ENCODE measurements around the gene ZNF827.

The ZNF827 gene

GRCh38 chr4:145935253-145936141, 3.1 kb downstream of the ZNF827 start:
- TF ChIP-seq YY1 (IDR thresholded peaks at IDR 0.05; ENCODE audit: low read depth): no peak
- TF ChIP-seq, protein P1, sequence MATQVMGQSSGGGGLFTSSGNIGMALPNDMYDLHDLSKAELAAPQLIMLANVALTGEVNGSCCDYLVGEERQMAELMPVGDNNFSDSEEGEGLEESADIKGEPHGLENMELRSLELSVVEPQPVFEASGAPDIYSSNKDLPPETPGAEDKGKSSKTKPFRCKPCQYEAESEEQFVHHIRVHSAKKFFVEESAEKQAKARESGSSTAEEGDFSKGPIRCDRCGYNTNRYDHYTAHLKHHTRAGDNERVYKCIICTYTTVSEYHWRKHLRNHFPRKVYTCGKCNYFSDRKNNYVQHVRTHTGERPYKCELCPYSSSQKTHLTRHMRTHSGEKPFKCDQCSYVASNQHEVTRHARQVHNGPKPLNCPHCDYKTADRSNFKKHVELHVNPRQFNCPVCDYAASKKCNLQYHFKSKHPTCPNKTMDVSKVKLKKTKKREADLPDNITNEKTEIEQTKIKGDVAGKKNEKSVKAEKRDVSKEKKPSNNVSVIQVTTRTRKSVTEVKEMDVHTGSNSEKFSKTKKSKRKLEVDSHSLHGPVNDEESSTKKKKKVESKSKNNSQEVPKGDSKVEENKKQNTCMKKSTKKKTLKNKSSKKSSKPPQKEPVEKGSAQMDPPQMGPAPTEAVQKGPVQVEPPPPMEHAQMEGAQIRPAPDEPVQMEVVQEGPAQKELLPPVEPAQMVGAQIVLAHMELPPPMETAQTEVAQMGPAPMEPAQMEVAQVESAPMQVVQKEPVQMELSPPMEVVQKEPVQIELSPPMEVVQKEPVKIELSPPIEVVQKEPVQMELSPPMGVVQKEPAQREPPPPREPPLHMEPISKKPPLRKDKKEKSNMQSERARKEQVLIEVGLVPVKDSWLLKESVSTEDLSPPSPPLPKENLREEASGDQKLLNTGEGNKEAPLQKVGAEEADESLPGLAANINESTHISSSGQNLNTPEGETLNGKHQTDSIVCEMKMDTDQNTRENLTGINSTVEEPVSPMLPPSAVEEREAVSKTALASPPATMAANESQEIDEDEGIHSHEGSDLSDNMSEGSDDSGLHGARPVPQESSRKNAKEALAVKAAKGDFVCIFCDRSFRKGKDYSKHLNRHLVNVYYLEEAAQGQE (IDR thresholded peaks at IDR 0.05; ENCODE audit: low read depth): no peak

DNA sequence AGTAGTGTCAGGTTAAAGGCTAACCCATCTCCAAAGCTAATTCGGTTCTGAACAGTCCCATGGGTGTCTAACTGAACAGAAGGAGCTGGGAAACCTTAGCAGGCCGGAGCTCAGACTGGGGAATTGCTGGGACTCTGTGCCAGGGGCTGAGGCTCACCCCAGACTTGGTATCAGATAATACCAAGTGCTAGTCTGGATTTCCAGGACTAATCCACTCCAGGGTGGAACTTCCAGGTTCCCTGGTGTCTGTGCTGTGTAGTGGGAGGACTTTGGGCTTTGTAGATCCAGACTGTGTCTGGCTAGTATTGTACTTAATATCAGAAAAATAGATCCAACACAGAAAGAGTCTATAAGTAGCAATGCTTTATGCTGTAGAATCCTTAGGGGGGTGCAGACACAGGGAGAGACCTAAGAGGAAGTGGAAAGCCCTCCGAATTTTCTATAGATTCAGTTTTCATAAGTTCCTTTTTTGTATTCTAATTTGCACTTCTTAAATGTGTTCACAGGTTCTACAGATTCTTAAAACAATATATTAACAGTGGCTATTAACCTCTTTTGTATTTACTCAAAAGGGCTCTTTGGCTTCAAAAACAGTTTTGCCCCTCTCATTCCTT, 4.1 kb downstream of the ZNF827 start:
- TF ChIP-seq NFIC (IDR thresholded peaks at IDR 0.05) (no peak), EGR1 (IDR thresholded peaks at IDR 0.05) (no peak), USF1 (IDR thresholded peaks at IDR 0.05) (no peak), EP300 (IDR thresholded peaks at IDR 0.05; ENCODE audit: borderline replicate concordance) (no peak), CEBPB (IDR thresholded peaks at IDR 0.05) (no peak), TAF1 (IDR thresholded peaks at IDR 0.05; ENCODE audit: low read depth) (no peak), ZBTB7A (IDR thresholded peaks at IDR 0.05; ENCODE audit: low read depth) (no peak), FOXM1 (IDR thresholded peaks at IDR 0.05; ENCODE audit: borderline replicate concordance, low read depth) (no peak), TCF12 (IDR thresholded peaks at IDR 0.05; ENCODE audit: low read depth) (no peak), YY1 (IDR thresholded peaks at IDR 0.05; ENCODE audit: low read depth) (no peak)
- TF ChIP-seq, protein P1 (IDR thresholded peaks at IDR 0.05; ENCODE audit: low read depth): no peak
- TF ChIP-seq, protein P2, sequence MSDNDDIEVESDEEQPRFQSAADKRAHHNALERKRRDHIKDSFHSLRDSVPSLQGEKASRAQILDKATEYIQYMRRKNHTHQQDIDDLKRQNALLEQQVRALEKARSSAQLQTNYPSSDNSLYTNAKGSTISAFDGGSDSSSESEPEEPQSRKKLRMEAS (IDR thresholded peaks at IDR 0.05): no peak

- TF ChIP-seq YY1 (IDR thresholded peaks at IDR 0.05; ENCODE audit: low read depth) (no peak), CREB1 (IDR thresholded peaks at IDR 0.05; ENCODE audit: low read depth) (no peak), FOXM1 (IDR thresholded peaks at IDR 0.05; ENCODE audit: borderline replicate concordance, low read depth) (no peak), TCF12 (IDR thresholded peaks at IDR 0.05; ENCODE audit: low read depth) (no peak), EP300 (IDR thresholded peaks at IDR 0.05; ENCODE audit: borderline replicate concordance) (no peak), CEBPB (IDR thresholded peaks at IDR 0.05) (no peak), TEAD4 (IDR thresholded peaks at IDR 0.05) (no peak), RAD21 (IDR thresholded peaks at IDR 0.05; ENCODE audit: low read depth) (no peak), EGR1 (IDR thresholded peaks at IDR 0.05) (no peak), USF1 (IDR thresholded peaks at IDR 0.05) (no peak)
- TF ChIP-seq, protein P2 (IDR thresholded peaks at IDR 0.05): no peak
- TF ChIP-seq, protein P1 (IDR thresholded peaks at IDR 0.05; ENCODE audit: low read depth): no peak
Measured at GRCh38 chr4:145933134-145933533, 5.5 kb downstream of the ZNF827 start.

DNA sequence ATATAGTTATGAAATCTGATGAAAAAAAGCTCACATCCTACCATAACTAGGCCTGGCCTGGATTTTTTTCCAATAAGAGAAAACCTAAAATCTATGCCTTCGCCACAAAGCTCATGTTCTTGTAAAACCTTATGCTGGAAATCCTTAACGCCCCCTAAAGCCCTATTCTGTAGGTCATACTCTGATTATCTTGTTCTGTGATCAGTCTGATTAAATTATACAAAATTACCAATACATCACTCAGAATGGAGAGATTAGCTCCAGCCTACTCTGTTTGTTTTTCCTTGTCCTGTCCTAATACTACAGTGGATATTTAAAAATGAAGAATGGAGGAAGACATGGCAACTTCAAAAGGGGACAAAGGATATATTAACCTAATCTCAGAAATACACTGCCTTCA, 7.2 kb downstream of the ZNF827 start:
- TF ChIP-seq FOXM1 (IDR thresholded peaks at IDR 0.05; ENCODE audit: borderline replicate concordance, low read depth) (no peak), YY1 (IDR thresholded peaks at IDR 0.05; ENCODE audit: low read depth) (no peak), EGR1 (IDR thresholded peaks at IDR 0.05) (no peak), RAD21 (IDR thresholded peaks at IDR 0.05; ENCODE audit: low read depth) (no peak), EP300 (IDR thresholded peaks at IDR 0.05; ENCODE audit: borderline replicate concordance) (no peak), USF1 (IDR thresholded peaks at IDR 0.05) (no peak), TAF1 (IDR thresholded peaks at IDR 0.05; ENCODE audit: low read depth) (no peak), TEAD4 (IDR thresholded peaks at IDR 0.05) (no peak), CREB1 (IDR thresholded peaks at IDR 0.05; ENCODE audit: low read depth) (no peak), CEBPB (IDR thresholded peaks at IDR 0.05) (no peak), ZBTB7A (IDR thresholded peaks at IDR 0.05; ENCODE audit: low read depth) (no peak), NFIC (IDR thresholded peaks at IDR 0.05) (no peak), TCF12 (IDR thresholded peaks at IDR 0.05; ENCODE audit: low read depth) (no peak)
- TF ChIP-seq, protein P2 (IDR thresholded peaks at IDR 0.05): no peak
- TF ChIP-seq, protein P1 (IDR thresholded peaks at IDR 0.05; ENCODE audit: low read depth): no peak
